Activated T-cell treated with anti-CD3 and anti-CD28 coated beads for 4 hours (primary cell): ENCODE results near the gene CTNND2.

Experiments used
- DNase-seq: peaks from one replicate; pipeline ENCODE4 v3.0.0-alpha.2; 2020

Gene CTNND2, protein sequence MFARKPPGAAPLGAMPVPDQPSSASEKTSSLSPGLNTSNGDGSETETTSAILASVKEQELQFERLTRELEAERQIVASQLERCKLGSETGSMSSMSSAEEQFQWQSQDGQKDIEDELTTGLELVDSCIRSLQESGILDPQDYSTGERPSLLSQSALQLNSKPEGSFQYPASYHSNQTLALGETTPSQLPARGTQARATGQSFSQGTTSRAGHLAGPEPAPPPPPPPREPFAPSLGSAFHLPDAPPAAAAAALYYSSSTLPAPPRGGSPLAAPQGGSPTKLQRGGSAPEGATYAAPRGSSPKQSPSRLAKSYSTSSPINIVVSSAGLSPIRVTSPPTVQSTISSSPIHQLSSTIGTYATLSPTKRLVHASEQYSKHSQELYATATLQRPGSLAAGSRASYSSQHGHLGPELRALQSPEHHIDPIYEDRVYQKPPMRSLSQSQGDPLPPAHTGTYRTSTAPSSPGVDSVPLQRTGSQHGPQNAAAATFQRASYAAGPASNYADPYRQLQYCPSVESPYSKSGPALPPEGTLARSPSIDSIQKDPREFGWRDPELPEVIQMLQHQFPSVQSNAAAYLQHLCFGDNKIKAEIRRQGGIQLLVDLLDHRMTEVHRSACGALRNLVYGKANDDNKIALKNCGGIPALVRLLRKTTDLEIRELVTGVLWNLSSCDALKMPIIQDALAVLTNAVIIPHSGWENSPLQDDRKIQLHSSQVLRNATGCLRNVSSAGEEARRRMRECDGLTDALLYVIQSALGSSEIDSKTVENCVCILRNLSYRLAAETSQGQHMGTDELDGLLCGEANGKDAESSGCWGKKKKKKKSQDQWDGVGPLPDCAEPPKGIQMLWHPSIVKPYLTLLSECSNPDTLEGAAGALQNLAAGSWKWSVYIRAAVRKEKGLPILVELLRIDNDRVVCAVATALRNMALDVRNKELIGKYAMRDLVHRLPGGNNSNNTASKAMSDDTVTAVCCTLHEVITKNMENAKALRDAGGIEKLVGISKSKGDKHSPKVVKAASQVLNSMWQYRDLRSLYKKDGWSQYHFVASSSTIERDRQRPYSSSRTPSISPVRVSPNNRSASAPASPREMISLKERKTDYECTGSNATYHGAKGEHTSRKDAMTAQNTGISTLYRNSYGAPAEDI (N-terminal part only)

DNA sequence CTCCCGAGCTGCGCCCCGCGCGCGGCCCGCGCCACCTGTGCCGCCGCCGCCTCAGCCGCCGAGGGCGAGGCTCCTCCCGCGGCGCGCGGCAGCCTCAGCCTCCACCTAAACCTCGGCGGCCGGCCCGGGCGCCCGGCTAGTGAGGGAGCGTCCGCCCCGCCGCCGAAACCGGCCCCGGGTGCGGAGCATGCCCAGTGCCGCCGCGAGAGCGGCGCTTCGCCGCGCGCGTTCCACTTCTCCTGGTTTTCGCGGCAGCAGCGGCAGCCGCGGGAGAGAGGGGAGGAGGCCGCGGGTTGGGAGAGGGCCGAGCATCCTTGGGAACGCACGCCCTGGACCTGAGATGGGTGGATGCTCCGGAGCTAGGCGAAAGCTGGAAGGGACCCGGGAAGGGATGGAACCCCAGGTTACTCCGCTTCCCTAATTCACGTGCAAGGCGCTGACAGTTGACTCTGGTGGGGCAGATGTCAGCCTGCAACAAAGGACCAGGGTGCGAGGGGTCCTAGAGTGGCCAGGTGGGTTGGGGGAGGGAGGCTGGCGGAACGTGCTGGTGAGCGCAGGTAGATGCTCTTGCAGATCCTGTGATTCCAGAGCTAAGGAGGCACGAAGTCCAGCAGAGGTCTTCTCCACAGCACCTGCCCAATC is at the start of gene CTNND2:
Gene CTNND2, minus strand, starts transcription at position 182 of the 642 bp plus-strand sequence. CDS start 593 bp downstream, outside the sequence.
- DNase-seq: no peak

DNA sequence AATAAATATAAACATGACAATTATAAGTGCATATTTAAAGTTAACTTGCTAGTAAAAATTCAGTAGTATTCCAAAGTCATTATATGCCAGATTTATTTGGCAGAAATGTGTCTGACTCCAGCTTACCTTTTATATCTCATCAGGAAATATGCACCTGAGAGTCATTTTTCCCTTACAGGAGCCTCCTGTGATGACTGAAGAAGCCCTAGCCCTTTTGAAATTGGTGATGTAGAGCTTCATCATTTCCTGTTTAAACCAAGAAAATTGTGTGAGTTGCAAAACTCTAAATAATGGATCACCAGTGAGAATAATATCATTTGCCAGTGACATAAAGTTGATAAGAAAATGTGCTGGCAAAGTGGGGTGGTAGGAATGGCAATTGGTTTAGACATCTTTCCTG is 42.1 kb upstream of the CTNND2 start:
- no peak for DNase-seq

DNA sequence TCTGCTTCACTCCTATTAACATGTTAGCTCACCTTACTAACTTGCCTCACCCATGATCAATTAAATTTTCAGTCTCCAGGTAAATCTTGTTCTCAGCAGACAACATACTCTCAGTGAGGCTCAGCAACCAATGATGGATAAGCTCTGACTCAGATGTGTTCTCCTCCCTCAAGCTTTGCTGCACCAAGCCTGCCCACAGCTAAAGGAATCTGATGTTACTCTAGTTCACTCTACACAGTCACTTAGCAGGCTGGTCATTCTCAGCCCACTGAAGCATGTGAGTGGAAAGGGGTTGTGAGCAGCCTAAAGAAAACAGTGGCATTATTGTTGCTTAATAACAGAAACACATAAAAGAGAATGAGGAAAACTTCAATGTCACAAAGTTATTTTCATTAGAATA is 37.3 kb upstream of the CTNND2 start:
- no peak for DNase-seq

DNA sequence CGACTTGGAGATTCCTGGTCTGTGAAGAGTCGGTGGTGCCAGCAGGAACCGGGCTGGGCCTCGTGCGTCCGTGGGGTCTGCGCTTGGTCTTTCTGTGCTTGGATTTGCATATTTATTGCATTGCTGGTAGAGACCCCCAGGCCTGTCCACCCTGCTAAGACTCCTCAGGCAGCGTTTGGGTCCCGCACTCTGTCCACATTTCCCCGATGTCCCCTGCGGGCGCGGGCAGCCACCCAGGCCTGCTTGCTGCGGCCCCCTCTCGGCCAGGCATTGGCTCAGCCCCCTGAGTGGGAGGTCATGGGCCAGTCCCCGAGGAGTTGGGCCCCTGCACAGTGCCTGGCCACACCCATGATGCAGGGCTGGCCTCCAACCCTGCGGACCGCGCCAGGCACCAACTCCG is 27.4 kb upstream of the CTNND2 start:
- no peak for DNase-seq

DNA sequence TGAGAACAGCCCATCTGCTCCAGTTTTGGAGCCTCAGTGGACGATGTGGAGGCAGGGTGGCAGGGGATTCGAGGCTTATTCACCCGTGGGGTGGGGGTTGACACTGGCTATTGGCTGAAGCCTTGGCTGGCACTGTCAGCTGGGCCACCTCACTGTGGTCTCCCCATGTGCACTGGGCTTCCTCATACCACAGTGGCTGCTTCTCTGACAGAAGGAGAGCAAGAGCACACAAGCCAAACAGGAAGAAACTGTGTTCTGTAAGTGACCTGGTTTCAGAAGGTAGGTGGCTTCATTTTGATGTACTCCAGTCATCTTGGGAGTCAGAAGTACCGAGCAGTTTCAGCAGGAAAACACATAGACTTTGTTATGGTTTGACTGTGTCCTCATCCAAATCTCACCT is 24.7 kb upstream of the CTNND2 start:
- no peak for DNase-seq

DNA sequence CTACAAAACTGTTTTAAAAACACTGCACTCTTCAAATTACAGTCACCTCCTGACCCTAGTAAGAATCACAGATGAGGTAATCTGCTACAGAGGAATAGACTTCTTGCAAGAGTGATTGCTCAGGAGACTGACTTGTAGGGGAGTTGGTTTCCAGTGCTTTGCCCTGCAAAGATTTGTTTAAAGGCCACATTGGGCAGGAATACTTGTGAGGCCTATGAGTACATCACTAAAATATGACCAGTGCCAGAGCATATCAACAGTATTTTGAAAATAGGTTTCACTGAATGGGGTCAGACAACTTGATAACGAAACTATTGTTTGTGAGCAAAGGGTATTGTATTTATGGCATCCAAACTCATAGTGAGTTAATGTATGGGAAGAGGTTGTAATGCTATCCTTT is 21.5 kb upstream of the CTNND2 start:
- no peak for DNase-seq

DNA sequence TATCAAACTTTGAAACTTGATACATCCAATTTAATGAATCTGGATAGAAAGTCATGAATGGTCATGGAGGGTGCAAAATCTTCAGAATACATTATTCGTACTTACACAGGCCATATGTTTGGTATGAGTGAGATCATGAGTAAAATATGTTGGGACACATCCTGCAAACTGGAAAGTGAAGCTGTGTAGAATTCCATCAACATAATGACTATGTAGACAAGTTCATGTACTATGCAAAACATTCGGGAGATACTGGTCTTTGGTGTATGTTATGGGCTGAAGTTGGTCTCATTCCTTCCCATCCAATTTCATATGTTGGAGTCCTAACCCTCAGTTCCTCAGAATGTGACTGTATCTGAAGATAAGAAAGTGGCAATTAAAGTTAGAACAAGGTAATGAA is 18.1 kb upstream of the CTNND2 start:
- no peak for DNase-seq

DNA sequence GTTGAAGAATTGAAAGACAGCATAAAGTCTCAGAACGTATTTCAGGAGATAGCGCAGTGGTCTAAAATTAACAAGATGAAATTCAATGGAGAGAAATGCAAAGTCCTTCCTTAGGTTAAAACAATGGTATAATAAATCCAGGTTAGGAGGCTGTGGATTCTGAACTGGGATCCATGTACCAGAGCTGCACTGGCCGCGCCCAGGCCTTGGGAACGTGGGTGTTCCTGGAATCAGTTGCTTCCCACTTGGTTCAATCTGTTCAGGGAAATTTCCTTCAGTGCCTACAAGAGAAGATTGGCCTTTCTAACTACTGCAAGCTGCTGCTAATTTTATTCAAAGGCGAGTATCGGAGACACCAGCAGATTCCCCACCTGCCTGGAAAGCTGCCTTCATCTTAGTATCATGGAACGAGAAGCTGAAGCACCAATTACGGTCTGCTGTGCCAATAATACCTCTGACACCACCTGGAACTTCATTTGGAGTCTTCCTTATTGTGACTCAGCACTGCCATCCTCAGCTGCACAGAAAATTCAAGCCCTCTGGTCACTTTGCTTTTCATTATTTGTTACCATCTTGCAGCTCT is 14.3 kb upstream of the CTNND2 start:
- no peak for DNase-seq

DNA sequence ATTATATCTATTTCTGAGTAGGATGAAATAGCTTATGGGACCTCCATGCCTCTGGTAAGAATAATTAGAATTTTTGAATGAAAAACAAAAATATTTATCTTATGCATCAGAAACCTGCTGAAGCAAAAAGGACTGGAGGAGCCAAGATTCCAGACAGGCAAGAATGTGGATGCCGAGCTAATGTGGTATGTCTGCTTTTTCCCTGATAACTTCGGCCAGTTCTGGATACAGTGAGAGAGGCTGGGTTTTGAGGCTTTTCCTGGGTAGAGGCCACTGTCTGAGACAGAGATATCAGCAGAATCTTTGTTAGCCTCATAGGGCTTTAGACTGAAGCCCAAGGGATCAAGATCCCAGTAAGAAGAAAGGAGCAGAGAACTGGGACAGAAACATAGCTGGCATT is 5.2 kb upstream of the CTNND2 start:
- no peak for DNase-seq

DNA sequence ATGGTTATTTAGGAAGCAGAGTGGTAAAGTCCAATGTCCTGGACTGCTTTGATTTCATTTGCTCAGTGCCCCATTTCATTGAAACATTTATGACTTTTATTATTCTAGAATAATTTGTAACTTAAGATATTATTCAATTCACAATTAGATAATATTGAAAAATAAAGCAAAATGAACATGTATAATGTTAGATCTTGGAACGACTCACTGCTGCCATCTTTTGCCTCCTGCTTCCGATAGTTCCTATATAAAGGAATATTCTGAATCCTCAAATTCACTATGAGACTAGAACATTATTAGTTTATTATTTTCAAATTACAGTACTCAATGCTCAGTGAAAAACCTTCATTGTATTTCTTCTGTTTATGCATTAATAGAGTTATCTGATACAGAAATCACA is 2.3 kb upstream of the CTNND2 start:
- no peak for DNase-seq

DNA sequence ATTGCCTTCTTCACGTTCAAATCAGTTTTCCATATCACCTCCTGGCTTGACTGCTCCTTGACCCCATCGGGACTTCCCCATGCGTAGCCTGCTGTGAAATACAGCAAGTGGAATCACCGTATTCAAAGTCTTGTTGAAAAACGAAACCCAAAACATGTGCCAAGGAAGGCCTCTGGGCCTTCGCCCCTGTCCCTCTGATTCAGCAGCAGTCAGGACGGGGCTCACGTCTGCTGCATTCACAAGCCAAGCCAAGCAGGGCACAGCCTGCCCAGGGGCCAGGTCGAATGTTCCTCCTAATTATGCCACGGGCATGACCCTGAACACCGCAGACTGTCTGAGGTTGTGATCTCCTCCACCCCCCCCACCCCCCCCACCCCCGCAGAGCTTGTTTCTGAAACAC is 960 bp upstream of the CTNND2 start:
- DNase-seq: no peak

DNA sequence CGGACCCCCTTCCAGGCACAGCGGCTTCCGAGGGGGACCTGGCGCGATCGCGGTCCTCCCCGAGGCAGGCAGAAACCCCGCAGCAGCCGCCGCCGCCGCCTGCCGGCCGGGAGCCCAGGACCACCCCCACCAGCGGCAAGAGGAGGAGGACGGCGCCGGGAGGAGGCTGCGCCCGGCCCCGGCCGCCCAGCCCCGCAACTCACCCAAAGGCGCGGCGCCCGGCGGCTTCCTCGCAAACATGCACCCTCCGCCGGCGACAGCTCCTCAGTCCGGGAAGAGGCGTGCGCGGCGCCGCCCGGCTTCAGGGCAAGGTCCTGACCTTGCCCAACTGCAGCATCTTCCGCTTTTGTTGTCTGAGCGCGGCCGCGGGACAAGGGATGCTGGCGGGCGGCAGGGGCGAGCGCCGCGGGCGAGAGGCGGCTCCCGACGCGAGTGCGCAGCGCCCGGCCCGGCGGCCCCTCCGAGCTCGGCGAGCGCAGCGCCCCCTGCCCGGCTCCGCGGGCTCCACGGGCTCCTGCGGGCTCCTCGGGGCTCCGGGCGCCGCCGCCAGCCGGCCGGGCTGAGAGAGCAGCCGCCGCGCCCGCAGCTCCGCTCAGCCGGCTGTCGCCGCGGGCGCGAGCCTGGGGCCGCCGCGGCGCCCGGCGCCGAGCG is 507 bp downstream of the CTNND2 start:
- no peak for DNase-seq

DNA sequence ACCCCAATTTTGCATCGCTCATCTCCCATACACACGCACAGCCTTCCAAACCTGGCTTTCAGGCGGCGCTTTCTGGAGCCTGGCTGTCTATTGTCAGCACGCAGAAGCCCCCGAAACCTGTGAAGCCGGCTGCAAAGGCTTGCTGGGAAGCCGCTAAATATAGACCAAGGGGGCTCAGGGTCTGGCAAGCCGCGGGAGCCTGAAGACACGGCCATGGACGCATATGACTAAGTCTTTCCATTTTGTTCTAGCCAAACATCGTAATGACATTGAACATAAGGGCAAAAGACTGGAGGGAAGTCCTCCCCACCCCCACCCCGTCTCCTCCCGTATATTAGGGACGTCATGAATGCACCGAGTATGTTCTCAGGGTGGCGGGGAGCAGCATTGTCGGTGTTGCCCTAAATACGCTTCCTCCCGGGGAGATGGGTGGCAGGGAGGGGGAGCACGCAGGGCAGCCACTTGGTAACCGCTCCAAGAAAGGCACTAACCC is 1.1 kb downstream of the CTNND2 start:
- DNase-seq: no peak

DNA sequence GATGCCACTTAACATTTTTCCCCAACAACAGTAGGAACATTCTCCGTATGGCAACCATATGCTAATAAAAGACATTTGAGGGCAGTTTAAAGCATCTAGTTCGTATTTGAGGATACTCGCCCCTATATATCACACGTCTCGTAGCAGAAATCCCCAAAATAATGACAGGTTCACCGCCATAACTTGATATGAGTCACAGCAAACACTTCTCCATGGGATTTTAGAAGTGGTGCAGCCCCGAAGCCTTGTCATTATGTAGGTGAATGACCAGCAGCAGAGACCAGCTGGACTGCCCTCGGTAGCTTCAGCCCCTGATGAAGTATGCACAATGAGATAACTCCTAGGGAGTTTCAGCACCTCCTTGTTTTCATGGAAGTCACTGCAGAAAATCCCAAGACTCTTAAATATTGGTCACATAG is 2.0 kb downstream of the CTNND2 start:
- no peak for DNase-seq

DNA sequence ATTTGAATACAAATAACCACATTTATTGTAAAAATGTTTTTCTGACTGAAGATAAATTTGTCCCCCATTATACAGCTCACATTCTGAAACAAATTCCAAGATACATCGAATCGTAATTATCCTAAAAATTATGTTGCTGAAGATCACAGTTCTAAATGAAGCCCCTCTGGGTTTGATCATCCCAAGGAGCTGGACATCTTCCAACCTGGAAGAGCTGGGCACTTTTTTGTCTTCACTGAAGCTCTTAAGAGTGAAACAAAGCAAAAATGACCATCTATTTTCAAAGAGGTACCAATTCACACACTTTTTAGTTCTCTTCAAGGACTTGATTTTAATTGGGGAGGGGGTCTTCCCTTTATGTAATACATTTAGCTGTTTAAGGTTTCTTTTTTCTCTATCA is 5.5 kb downstream of the CTNND2 start:
- no peak for DNase-seq

DNA sequence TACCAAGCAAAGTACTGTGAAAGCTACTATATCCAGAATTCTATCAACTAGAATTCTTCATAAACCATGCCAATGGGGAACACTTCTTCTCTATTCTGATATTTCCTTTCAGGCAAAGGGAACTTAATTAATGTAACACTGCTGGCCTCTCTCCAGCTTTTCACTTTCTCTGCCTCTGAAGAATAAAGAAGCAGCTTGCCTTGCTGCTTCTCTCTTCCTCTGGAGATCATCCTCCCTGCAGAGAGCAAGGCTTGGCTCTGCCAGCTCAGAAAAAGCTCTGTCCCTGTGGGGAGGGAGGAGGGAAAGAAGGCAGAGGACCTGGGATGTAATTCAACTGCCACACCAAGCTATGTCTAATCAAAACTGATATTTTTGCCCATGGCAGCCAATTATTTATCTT is 6.5 kb downstream of the CTNND2 start:
- no peak for DNase-seq

DNA sequence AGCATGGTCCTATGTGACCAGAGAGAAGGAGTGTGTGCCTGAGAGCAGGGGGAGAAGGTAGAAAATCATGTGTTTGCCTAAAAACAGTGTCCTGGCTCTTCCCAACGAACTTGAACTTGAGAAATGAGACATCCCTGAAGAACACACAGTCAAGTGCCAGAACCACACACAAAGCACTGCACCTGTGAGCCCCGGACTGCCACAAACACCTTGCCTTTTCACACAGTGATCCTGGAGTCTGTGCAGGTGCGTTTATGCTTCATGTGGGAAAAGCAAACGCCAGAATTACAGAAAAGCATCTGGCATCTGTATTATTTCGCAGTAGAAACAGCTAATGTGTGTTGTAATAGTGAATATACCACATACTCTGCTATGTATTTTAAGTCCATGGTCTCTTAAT is 9.3 kb downstream of the CTNND2 start:
- no peak for DNase-seq

DNA sequence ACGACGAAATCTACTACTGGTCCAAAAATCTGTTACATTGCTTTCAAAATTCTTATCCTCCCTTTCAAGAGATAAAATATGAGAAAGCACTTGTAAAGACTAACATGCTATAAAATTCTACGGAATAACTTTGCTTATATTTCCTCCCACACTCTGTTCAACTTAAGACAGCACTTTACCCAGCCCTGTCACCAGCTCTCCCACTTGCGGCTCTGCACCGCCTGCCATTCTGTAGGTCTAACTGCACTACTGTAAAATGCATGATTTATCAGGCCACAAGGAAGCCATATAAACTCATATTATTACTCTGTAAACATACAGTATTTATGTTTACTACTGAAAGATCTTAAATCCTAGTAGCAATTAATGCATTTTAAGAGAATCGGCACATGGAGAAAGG is 11.4 kb downstream of the CTNND2 start:
- DNase-seq: no peak

DNA sequence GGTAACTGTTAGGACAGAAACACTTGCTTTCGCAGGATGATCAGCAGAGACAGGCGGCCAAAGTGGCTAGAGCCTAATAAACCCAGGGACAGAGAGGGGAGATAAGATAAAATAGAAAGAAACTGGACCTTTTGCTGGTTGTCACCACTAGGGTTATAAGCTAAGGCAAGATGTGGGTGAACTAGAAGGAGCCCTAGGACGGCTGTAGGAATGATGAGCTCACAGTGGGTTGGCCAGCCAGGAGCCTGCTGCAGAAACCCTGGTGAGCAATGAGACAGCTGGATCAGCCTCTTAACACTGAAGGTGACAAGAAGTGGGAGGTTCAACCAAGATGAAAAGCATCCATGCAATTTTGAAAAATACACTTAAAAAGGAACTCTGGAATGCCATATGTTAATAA is 13.5 kb downstream of the CTNND2 start:
- DNase-seq: no peak

DNA sequence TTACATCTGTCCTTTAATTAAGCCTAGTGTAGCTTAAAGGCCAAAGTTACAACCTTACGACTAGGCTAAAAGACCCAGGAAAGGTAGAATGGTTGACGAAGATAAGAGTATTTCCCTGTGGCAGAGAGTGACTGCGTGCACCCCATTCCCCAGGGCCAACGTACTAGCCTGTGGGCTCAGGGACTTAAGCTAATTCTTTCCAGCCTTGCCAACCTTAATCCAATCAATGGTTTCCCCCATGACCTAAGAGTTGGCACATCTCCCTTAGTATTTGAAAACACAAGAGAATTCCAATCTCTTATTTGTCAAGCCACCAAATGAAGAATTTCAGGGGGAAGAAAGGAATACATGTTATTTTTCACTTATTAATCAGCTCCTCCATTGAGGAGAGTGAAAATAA is 16.0 kb downstream of the CTNND2 start:
- no peak for DNase-seq

DNA sequence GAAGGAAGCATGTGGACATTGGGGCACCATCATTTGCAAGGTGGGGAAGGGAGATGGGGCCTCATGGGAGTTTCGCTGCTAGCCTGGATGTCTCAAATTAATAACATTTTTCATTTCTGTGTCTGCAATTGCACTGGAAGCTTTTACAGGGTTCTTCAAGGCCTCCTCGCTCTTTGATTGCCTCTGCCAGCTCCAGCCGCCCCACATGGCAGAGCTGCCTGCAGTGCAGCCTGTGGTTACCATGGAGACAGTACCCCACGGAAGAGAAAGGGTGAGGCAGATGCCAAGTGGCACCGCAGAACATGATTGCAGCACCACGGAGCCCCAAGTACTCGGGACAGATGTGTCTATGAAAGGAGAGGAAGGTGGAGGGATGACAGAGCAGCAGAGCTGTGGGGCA is 25.4 kb downstream of the CTNND2 start:
- no peak for DNase-seq

DNA sequence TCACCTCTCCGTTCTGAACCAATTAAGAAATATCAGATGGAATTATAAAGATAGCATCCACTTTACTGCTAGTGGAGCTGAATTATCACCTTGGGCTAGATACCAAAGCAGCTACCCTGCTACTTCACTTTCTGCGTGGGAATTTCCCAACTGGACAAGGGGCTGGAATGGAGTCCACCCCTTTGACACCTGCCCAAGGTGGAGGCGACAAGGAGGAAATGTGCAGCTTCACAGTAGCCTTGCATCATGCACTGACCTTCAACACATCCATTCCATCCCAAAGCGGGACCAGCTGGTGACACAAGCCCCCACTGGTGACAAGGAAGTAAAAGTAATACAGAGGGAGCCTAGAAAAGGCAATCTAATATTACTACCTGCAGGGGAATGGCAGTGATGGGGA is 30.7 kb downstream of the CTNND2 start:
- no peak for DNase-seq
